Measurements from ENCODE around the gene MREG. TPM values are rescaled to one million over a fixed set of nuclear protein-coding genes. Genes with fewer than 3 reads are reported as not detected.

Gene MREG
- total RNA-seq = 11.4 to 12.8 TPM (median 11.9 TPM) in 3 replicates

- no peaks in the 10 kb centered on the region for H3K27me3 Mint-ChIP-seq (ENCODE audit: low read depth)
- peak within 1 kb of the TSS; percentile 89 for H3K27ac Mint-ChIP-seq
- H3K4me3 Mint-ChIP-seq = peak within 1 kb of the TSS; percentile 90
- no peaks in the 10 kb centered on the region for H3K36me3 Mint-ChIP-seq
- TF ChIP-seq CTCF (IDR thresholded peaks at IDR 0.05; ENCODE audit: unreplicated experiment) = peak; percentile 49
- peaks cover 17% of the 10 kb centered on the region for H3K4me1 Mint-ChIP-seq
- DNase-seq (ENCODE audit: low spot score in 2 of 2, unreplicated experiment in 2 of 2) = peak; percentile 49 to 86
- H3K9me3 Mint-ChIP-seq = no peaks in the 10 kb centered on the region
These were observed at the start of gene MREG for GRCh38 chr2:216013080-216013909. TSS of gene MREG (minus strand) at chr2:216013551. CDS start at chr2:216013327, 224 bp downstream.

GRCh38 chr2:216059233-216059834, 46.0 kb upstream of the MREG start:
- H3K9me3 Mint-ChIP-seq = peaks cover 7% of the 10 kb centered on the region
- no peak overlapping the region for H3K27ac Mint-ChIP-seq
- no peak for TF ChIP-seq CTCF (IDR thresholded peaks at IDR 0.05; ENCODE audit: unreplicated experiment)
- H3K27me3 Mint-ChIP-seq (ENCODE audit: low read depth) = no peaks in the 10 kb centered on the region
- DNase-seq (ENCODE audit: low spot score in 2 of 2, unreplicated experiment in 2 of 2) = no peak
- H3K36me3 Mint-ChIP-seq = peaks cover 12% of the 10 kb centered on the region
- peaks cover 5% of the 10 kb centered on the region for H3K4me1 Mint-ChIP-seq
- H3K4me3 Mint-ChIP-seq = no peak overlapping the region

- TF ChIP-seq CTCF (IDR thresholded peaks at IDR 0.05; ENCODE audit: unreplicated experiment) = no peak
- DNase-seq (ENCODE audit: low spot score in 2 of 2, unreplicated experiment in 2 of 2) = no peak
These were observed 44.4 kb upstream of the MREG start for GRCh38 chr2:216057688-216058193.

GRCh38 chr2:216056739-216057138, 43.4 kb upstream of the MREG start:
- TF ChIP-seq CTCF (IDR thresholded peaks at IDR 0.05; ENCODE audit: unreplicated experiment) = no peak
- H3K9me3 Mint-ChIP-seq = peaks cover 11% of the 10 kb centered on the region
- H3K27me3 Mint-ChIP-seq (ENCODE audit: low read depth) = no peaks in the 10 kb centered on the region
- no peak for DNase-seq (ENCODE audit: low spot score in 2 of 2, unreplicated experiment in 2 of 2)
- peaks cover 5% of the 10 kb centered on the region for H3K4me1 Mint-ChIP-seq
- no peak overlapping the region for H3K27ac Mint-ChIP-seq
- H3K4me3 Mint-ChIP-seq = no peak overlapping the region
- H3K36me3 Mint-ChIP-seq = peaks cover 15% of the 10 kb centered on the region

More at GRCh38 chr2:216057688-216058193, 44.4 kb upstream of the MREG start:
- H3K27me3 Mint-ChIP-seq (ENCODE audit: low read depth) = no peaks in the 10 kb centered on the region
- H3K9me3 Mint-ChIP-seq = peaks cover 7% of the 10 kb centered on the region
- peaks cover 12% of the 10 kb centered on the region for H3K36me3 Mint-ChIP-seq
- peaks cover 5% of the 10 kb centered on the region for H3K4me1 Mint-ChIP-seq
- no peak overlapping the region for H3K27ac Mint-ChIP-seq
- no peak overlapping the region for H3K4me3 Mint-ChIP-seq

- H3K27ac Mint-ChIP-seq = no peak overlapping the region
- peaks cover 15% of the 10 kb centered on the region for H3K36me3 Mint-ChIP-seq
- DNase-seq (ENCODE audit: low spot score in 2 of 2, unreplicated experiment in 2 of 2) = no peak
- H3K4me3 Mint-ChIP-seq = no peak overlapping the region
- no peak for TF ChIP-seq CTCF (IDR thresholded peaks at IDR 0.05; ENCODE audit: unreplicated experiment)
- peaks cover 11% of the 10 kb centered on the region for H3K9me3 Mint-ChIP-seq
- peaks cover 5% of the 10 kb centered on the region for H3K4me1 Mint-ChIP-seq
- H3K27me3 Mint-ChIP-seq (ENCODE audit: low read depth) = no peaks in the 10 kb centered on the region
These were observed 42.3 kb upstream of the MREG start for GRCh38 chr2:216055680-216056079.

All from mesothelial cell of epicardium (in vitro differentiated cells).